ENCODE results near the gene KCTD21. TPM values are rescaled to one million over a fixed set of nuclear protein-coding genes. Genes with fewer than 3 reads are reported as not detected.

The KCTD21 gene
- total RNA-seq, 1 experiment from 2014 or later = 1.8 TPM

GRCh38 chr11:78200061-78200460 is 11.6 kb upstream of the KCTD21 start:
- DNase-seq = no peak
- Histone ChIP-seq H3K9me3 (ENCODE audit: low read length) (no peaks in the 10 kb centered on the region), H3K4me1 (ENCODE audit: low read length) (no peaks in the 10 kb centered on the region), H3K4me3 (ENCODE audit: low read length) (no peak overlapping the region), H3K9me2 (replicated peaks; ENCODE audit: insufficient read depth, low read length) (no peaks in the 10 kb centered on the region), H3K27ac (ENCODE audit: low read length) (no peak overlapping the region), H2AFZ (ENCODE audit: low read length) (no peak overlapping the region), H3K4me2 (ENCODE audit: low read depth, low read length, poor library complexity, severe bottlenecking) (no peak overlapping the region), H4K20me1 (ENCODE audit: insufficient read depth, low read depth, low read length) (no peaks in the 10 kb centered on the region), H3K9ac (ENCODE audit: low read length) (no peak overlapping the region), H3K36me3 (ENCODE audit: insufficient read depth, low read length) (no peaks in the 10 kb centered on the region), H3K79me2 (ENCODE audit: low read length) (no peaks in the 10 kb centered on the region), H3K27me3 (ENCODE audit: low read length) (no peaks in the 10 kb centered on the region)

DNA sequence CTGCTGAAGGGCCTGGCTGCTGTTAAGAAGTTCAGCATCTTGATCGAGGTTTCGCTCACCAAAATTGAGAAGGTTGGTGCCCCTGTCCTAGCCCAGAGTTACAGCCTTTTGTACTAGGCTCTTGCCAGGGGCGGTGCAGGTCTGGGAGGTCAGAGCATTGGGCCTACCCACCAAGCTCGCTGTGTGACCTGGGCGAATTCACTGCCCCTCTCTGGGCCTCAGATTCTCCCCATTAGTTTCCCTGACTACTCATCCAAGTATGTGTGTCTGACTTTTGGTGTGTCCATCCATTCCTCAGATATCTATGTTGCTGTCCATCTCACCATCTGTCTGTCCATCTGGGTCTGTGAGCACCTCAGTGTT is 11.2 kb upstream of the KCTD21 start:
- H3K4me1 ChIP-seq (ENCODE audit: low read length) = no peaks in the 10 kb centered on the region
- H3K9ac ChIP-seq (ENCODE audit: low read length) = no peak overlapping the region
- no peaks in the 10 kb centered on the region for H4K20me1 ChIP-seq (ENCODE audit: insufficient read depth, low read depth, low read length)
- H2AFZ ChIP-seq (ENCODE audit: low read length) = no peak overlapping the region
- H3K27me3 ChIP-seq (ENCODE audit: low read length) = no peaks in the 10 kb centered on the region
- no peak overlapping the region for H3K4me2 ChIP-seq (ENCODE audit: low read depth, low read length, poor library complexity, severe bottlenecking)
- H3K27ac ChIP-seq (ENCODE audit: low read length) = no peak overlapping the region
- DNase-seq = no peak
- no peaks in the 10 kb centered on the region for H3K36me3 ChIP-seq (ENCODE audit: insufficient read depth, low read length)
- no peaks in the 10 kb centered on the region for H3K9me3 ChIP-seq (ENCODE audit: low read length)
- H3K9me2 ChIP-seq (replicated peaks; ENCODE audit: insufficient read depth, low read length) = no peaks in the 10 kb centered on the region
- H3K79me2 ChIP-seq (ENCODE audit: low read length) = no peaks in the 10 kb centered on the region
- H3K4me3 ChIP-seq (ENCODE audit: low read length) = no peak overlapping the region

DNA sequence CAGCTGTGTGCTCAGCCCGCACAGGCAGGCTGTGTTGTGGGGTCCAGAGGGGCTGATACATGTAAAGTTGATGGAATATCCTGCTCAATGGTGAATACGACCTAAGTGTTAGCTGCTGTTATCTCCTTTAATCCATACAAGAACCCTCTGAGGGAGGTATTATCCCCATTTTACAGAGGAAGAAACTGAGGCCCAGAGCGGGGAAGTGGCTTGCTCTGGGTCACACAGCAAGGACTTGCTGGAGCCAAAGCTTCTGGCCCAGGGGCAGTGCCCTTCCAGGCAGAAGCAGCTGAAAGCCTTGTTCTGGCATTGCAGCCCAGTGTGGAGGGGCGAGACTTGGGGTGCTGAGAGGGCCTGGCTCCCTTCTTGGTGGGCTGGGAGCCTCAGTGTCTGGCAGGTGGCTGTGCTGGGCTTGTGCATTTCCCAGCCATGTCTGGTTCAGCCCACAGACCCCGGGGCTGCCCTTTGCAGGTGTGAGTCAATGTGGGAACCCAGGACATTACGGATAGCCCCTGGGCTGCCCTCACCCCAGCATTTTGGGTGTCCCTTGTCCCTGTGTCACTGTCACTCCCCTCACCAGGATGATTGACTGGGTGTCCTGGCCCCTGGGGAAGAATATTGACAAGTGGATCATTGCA is 10.7 kb upstream of the KCTD21 start:
- H4K20me1 ChIP-seq (ENCODE audit: insufficient read depth, low read depth, low read length) = no peaks in the 10 kb centered on the region
- no peak overlapping the region for H3K4me3 ChIP-seq (ENCODE audit: low read length)
- H3K9ac ChIP-seq (ENCODE audit: low read length) = no peak overlapping the region
- no peak overlapping the region for H3K4me2 ChIP-seq (ENCODE audit: low read depth, low read length, poor library complexity, severe bottlenecking)
- no peaks in the 10 kb centered on the region for H3K9me2 ChIP-seq (replicated peaks; ENCODE audit: insufficient read depth, low read length)
- no peak for DNase-seq
- no peak overlapping the region for H3K27ac ChIP-seq (ENCODE audit: low read length)
- no peaks in the 10 kb centered on the region for H3K4me1 ChIP-seq (ENCODE audit: low read length)
- no peaks in the 10 kb centered on the region for H3K79me2 ChIP-seq (ENCODE audit: low read length)
- H3K36me3 ChIP-seq (ENCODE audit: insufficient read depth, low read length) = no peaks in the 10 kb centered on the region
- H2AFZ ChIP-seq (ENCODE audit: low read length) = no peak overlapping the region
- H3K9me3 ChIP-seq (ENCODE audit: low read length) = no peaks in the 10 kb centered on the region
- H3K27me3 ChIP-seq (ENCODE audit: low read length) = no peaks in the 10 kb centered on the region

- no peaks in the 10 kb centered on the region for H3K27me3 ChIP-seq (ENCODE audit: low read length)
- no peaks in the 10 kb centered on the region for H3K9me3 ChIP-seq (ENCODE audit: low read length)
- H3K4me2 ChIP-seq (ENCODE audit: low read depth, low read length, poor library complexity, severe bottlenecking) = no peak overlapping the region
- H3K36me3 ChIP-seq (ENCODE audit: insufficient read depth, low read length) = no peaks in the 10 kb centered on the region
- no peak overlapping the region for H3K9ac ChIP-seq (ENCODE audit: low read length)
- no peak overlapping the region for H3K4me3 ChIP-seq (ENCODE audit: low read length)
- H2AFZ ChIP-seq (ENCODE audit: low read length) = no peak overlapping the region
- H3K27ac ChIP-seq (ENCODE audit: low read length) = no peak overlapping the region
- H3K4me1 ChIP-seq (ENCODE audit: low read length) = no peaks in the 10 kb centered on the region
- H4K20me1 ChIP-seq (ENCODE audit: insufficient read depth, low read depth, low read length) = no peaks in the 10 kb centered on the region
- no peaks in the 10 kb centered on the region for H3K79me2 ChIP-seq (ENCODE audit: low read length)
- no peaks in the 10 kb centered on the region for H3K9me2 ChIP-seq (replicated peaks; ENCODE audit: insufficient read depth, low read length)
- no peak for DNase-seq
Measured at GRCh38 chr11:78197816-78198215, 9.4 kb upstream of the KCTD21 start.

DNA sequence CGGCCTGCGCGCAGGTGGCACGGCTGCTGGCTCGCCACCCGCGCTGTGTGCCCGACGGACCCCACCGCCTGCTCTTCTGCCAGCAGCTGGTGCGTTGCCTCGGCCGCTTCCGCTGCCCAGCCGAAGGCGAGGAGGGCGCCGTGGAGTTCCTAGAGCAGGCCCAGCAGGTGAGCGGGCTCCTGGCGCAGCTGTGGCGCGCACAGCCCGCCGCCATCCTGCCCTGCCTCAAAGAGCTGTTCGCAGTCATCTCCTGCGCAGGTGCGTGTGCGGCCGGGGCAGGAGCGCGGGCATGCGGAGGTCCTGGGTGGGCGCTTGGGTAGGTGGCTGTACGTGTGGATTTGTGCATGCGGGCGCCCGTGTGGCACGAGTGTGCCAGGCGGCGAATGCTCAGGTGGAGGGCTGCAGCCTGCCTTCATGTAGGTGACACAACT is 8.2 kb upstream of the KCTD21 start:
- Histone ChIP-seq H3K4me1 (ENCODE audit: low read length) (no peaks in the 10 kb centered on the region), H3K27ac (ENCODE audit: low read length) (no peak overlapping the region), H3K9me3 (ENCODE audit: low read length) (no peaks in the 10 kb centered on the region), H3K9me2 (replicated peaks; ENCODE audit: insufficient read depth, low read length) (no peaks in the 10 kb centered on the region), H3K4me2 (ENCODE audit: low read depth, low read length, poor library complexity, severe bottlenecking) (no peak overlapping the region), H4K20me1 (ENCODE audit: insufficient read depth, low read depth, low read length) (no peaks in the 10 kb centered on the region), H2AFZ (ENCODE audit: low read length) (no peak overlapping the region), H3K79me2 (ENCODE audit: low read length) (no peaks in the 10 kb centered on the region), H3K9ac (ENCODE audit: low read length) (no peak overlapping the region), H3K36me3 (ENCODE audit: insufficient read depth, low read length) (no peaks in the 10 kb centered on the region), H3K4me3 (ENCODE audit: low read length) (no peak overlapping the region), H3K27me3 (ENCODE audit: low read length) (no peaks in the 10 kb centered on the region)
- no peak for DNase-seq

DNA sequence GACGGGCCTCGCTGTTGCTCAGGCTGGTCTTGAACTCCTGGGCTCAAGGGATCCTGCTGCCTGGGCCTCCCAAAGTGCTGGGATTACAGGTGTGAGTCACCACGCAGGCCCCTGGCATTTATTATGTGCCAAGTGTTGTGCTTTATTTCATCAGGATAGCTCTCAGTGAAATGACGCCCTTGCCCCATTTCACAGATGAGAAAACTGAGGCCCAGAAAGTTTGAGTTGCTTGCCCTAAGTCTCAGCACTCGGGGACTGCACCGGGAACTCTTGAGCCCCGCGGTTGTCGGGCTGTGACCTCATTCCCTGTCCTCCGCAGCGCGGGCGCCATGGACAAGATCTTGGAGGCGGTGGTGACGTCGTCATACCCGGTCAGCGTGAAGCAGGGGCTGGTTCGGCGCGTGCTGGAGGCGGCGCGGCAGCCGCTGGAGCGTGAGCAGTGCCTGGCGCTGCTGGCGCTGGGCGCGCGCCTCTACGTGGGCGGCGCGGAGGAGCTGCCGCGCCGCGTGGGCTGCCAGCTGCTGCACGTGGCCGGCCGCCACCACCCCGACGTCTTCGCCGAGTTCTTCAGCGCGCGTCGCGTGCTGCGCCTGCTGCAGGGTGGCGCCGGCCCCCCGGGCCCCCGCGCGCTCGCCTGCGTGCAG is 7.6 kb upstream of the KCTD21 start:
- Histone ChIP-seq H3K36me3 (ENCODE audit: insufficient read depth, low read length) (no peaks in the 10 kb centered on the region), H3K4me2 (ENCODE audit: low read depth, low read length, poor library complexity, severe bottlenecking) (no peak overlapping the region), H3K79me2 (ENCODE audit: low read length) (no peaks in the 10 kb centered on the region), H2AFZ (ENCODE audit: low read length) (no peak overlapping the region), H3K27ac (ENCODE audit: low read length) (no peak overlapping the region), H3K9me2 (replicated peaks; ENCODE audit: insufficient read depth, low read length) (no peaks in the 10 kb centered on the region), H3K4me1 (ENCODE audit: low read length) (no peaks in the 10 kb centered on the region), H3K4me3 (ENCODE audit: low read length) (no peak overlapping the region), H3K27me3 (ENCODE audit: low read length) (no peaks in the 10 kb centered on the region), H4K20me1 (ENCODE audit: insufficient read depth, low read depth, low read length) (no peaks in the 10 kb centered on the region), H3K9ac (ENCODE audit: low read length) (no peak overlapping the region), H3K9me3 (ENCODE audit: low read length) (no peaks in the 10 kb centered on the region)
- no peak for DNase-seq

DNA sequence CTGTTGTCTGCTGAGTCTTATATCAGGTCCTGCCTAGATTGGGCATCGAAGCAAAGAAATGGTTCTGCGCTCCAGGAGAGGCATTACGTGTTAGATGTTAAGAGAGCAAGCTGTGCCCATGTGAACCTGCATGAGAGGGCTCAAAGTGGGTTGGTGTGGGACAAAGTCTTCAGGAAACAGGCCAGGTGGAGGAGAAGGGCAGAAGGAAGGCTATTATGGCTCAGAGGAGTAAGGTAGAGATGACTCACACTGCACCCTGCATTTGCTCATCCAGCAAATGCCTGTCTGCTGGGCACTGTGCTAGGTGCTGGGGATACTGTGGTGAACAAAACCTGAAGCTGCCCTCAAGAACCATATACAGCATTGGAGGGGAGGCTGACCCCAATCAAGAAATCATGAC is 6.1 kb upstream of the KCTD21 start:
- Histone ChIP-seq H3K27ac (ENCODE audit: low read length) (no peak overlapping the region), H3K9me3 (ENCODE audit: low read length) (no peaks in the 10 kb centered on the region), H4K20me1 (ENCODE audit: insufficient read depth, low read depth, low read length) (no peaks in the 10 kb centered on the region), H3K36me3 (ENCODE audit: insufficient read depth, low read length) (no peaks in the 10 kb centered on the region), H3K79me2 (ENCODE audit: low read length) (no peaks in the 10 kb centered on the region), H3K9me2 (replicated peaks; ENCODE audit: insufficient read depth, low read length) (no peaks in the 10 kb centered on the region), H3K4me1 (ENCODE audit: low read length) (peaks cover 6% of the 10 kb centered on the region), H3K9ac (ENCODE audit: low read length) (no peak overlapping the region), H3K27me3 (ENCODE audit: low read length) (no peaks in the 10 kb centered on the region), H3K4me3 (ENCODE audit: low read length) (no peak overlapping the region), H3K4me2 (ENCODE audit: low read depth, low read length, poor library complexity, severe bottlenecking) (no peak overlapping the region), H2AFZ (ENCODE audit: low read length) (no peak overlapping the region)
- DNase-seq = no peak

GRCh38 chr11:78193806-78194205 is 5.4 kb upstream of the KCTD21 start:
- Histone ChIP-seq H4K20me1 (ENCODE audit: insufficient read depth, low read depth, low read length) (0 out of 2 replicates have a peak, but pooled peaks cover 2% of the 10 kb centered on the region), H3K9ac (ENCODE audit: low read length) (no peak overlapping the region), H3K79me2 (ENCODE audit: low read length) (no peaks in the 10 kb centered on the region), H3K27ac (ENCODE audit: low read length) (no peak overlapping the region), H3K9me3 (ENCODE audit: low read length) (no peaks in the 10 kb centered on the region), H3K4me2 (ENCODE audit: low read depth, low read length, poor library complexity, severe bottlenecking) (no peak overlapping the region), H3K4me1 (ENCODE audit: low read length) (peaks cover 12% of the 10 kb centered on the region), H3K36me3 (ENCODE audit: insufficient read depth, low read length) (no peaks in the 10 kb centered on the region), H3K4me3 (ENCODE audit: low read length) (no peak overlapping the region), H3K9me2 (replicated peaks; ENCODE audit: insufficient read depth, low read length) (no peaks in the 10 kb centered on the region), H3K27me3 (ENCODE audit: low read length) (no peaks in the 10 kb centered on the region), H2AFZ (ENCODE audit: low read length) (no peak overlapping the region)
- DNase-seq = no peak
